GM12874 (cell line): ENCODE data around the gene NCS1.

Source experiments
- TF ChIP-seq, protein P1 (sequence below): IDR thresholded peaks from 2 replicates; pipeline ENCODE4 v1.5.1; 2011; ENCODE audit warnings: low read depth, mild to moderate bottlenecking, control low read depth, low read length, moderate library complexity; ENCODE audit not compliant: insufficient read depth

The NCS1 gene

DNA sequence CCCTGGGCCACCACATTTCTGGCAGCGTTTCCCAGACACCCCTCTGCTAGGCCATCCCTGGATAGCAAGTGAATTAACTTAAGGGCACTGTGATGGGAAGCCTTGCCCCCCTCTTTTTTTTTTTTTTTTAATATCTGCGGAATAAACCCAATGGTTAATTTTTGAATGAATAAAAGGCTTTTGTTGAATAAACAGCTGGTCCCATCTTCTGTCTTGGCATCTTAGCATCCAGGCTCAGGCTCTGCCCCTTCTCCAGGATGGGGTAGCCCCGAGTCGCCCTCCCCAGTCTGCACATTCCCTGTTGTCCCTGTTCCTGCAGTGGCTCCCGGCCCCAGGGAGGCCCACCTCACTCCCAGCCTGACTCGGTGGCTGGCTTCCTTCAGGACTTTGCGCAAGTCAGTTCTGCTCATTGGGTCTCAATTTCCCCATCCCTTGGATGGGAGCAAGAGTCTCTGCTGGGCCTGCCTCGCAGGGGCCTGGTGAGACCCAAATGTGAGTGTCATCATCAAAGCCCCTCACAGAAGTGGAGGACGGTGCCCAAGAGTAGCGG lies 64.3 kb downstream of the NCS1 start:
- TF ChIP-seq, protein P1, sequence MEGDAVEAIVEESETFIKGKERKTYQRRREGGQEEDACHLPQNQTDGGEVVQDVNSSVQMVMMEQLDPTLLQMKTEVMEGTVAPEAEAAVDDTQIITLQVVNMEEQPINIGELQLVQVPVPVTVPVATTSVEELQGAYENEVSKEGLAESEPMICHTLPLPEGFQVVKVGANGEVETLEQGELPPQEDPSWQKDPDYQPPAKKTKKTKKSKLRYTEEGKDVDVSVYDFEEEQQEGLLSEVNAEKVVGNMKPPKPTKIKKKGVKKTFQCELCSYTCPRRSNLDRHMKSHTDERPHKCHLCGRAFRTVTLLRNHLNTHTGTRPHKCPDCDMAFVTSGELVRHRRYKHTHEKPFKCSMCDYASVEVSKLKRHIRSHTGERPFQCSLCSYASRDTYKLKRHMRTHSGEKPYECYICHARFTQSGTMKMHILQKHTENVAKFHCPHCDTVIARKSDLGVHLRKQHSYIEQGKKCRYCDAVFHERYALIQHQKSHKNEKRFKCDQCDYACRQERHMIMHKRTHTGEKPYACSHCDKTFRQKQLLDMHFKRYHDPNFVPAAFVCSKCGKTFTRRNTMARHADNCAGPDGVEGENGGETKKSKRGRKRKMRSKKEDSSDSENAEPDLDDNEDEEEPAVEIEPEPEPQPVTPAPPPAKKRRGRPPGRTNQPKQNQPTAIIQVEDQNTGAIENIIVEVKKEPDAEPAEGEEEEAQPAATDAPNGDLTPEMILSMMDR, result no peak

DNA sequence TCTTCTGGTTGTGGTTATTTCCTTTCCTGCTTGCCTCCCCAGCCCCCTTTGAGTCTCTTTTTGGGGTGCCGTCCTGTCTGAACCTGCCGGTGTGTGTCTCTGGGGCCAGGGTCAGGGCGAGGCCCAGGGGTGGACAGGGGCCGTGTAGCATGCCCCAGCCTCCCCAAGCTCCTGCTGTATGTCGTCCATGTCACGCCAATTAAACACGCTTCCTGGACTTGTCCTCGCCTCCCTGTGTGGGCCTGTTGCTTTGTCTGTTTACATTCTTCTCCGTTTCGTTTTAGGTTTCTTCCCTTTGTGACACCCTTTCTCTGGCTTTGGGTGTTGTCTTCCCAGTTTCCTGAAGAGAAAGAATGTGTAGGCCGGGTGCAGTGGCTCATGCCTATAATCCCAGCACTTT lies 64.9 kb downstream of the NCS1 start:
- TF ChIP-seq, protein P1, result no peak

DNA sequence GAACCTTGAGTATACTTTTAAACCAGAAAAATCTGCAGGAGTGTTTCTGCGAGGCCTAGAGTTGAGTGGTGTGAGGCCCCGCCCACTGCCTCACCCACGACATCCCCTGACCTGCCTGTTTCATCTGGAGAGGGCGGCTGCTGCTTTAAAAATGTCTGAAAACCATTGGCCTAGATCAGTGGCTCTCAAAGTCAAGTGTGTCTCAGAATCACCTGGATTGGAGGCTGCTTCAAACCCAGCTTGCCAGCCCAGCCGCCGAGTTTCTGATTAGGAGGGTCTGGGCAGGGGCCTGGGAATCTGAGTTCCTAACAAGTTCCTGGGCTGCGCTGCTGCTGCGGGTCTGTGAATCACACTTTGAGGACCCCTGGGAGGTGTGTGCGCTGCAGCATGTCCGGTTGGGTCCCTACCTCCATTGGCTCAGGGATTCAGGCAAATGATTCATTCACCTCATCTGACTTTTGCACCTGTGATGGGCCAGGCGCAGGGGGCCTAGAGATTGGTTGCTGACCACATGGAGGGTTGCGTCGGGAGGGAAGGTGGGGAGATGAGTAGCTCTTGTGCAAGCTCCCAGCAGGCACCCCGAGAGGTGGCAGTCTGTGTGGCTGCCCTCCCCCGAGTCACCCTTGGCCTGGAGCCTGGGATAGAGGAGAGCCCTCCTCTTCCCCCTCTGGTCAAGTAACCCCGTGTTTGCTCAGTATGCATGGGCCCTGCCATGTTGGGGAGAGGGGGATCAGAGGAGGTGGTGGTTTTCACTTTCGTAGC lies 65.7 kb downstream of the NCS1 start:
- TF ChIP-seq, protein P1, result no peak

DNA sequence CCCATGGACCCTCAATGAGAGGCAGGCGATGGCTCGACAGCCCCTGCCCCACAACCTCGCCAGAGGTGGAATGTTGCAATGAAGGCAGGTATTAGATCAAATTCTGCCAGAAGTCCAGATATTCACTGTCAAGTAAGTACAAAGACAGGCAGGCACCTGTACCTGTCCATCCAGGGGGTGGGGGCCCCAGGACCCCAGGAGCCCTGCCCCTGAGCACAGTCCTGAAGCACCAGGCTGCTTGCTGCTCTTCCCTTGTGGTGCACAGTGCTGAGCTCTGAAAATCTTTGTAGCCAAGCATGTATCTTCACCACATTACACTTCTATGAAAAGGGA lies 67.1 kb downstream of the NCS1 start:
- TF ChIP-seq, protein P1, result no peak

DNA sequence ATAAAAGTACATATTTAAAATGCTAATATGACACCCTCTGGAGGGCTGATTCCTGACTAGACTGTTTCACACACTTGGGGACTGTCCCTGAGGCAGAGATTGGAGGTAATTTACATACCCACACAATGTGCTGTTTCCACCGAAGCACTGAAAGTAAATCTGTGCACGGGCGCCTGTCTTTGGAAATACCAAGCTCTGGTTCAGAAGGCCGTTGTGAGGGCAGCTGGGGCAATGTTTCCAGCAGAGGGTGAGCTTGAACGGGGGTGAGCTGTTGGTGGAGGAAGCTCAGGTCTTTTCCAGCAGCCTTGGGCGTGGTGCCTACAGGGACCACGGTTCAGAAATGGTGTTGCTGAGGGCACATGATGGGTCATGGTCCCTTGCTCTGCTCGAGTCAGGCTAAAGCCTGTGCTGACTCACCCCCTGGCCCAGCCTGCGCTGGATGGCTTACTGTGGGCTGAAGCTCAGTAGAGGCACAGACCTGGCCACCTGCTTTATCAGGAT lies 67.6 kb downstream of the NCS1 start:
- TF ChIP-seq, protein P1, result no peak

DNA sequence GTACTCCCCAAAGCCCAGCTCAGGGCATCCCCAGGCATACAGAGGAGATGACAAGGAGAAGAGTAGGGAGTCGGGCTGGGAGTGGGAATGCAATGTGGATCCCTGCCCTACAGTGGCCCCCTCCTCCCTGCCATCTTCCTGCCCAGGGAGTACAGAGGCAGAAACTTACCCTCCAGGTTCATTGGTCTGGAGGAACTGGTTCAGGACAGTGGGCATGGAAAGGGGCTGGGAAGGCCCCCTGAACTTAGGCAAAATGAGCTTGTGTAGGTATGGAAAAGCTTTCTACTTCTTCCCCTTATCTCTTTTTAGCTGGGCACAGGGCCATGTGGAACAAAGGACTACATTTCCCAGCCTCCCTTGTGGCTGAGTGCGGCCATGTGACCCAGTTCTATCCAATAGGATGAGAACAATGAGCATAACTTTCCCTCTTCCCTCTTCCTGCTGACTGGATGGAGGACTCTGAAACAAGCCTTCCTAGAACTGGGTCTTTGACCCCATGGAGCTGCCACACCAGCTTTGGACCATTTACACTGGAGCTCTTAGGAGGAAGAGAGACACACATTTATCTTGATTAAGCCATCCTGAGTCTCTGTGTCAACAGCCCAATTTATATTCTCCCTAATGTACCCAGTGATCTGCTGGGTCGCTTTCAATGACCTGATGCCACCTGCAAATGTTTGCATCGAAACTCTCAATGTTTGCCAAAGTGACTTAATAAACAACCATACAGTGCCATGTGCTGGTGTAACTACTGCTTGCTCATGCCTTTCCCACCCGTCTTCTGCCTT lies 68.4 kb downstream of the NCS1 start:
- TF ChIP-seq, protein P1, result no peak

DNA sequence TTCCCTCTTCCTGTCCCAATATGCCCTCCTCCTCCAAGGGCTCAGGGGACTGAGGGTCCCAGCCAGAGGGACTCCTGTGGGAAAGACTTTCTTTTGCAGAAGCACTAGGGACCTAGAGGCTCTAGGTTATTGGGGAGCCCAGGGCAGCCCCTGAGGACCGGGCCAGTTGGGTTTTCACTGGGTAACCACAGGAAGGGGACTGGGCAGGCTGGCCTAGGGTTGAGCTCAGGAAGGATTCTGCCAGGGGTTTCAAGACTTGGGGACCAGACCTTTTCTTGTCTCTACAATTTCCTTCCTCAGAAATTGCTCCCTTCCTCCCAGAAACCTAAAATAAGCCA lies 69.0 kb downstream of the NCS1 start:
- TF ChIP-seq, protein P1, result no peak
